Superior temporal gyrus (tissue), 1 donor: ENCODE results near the gene MAP2K4.

Source experiments
- DNase-seq: peaks from one replicate; pipeline ENCODE4 v3.0.0-alpha.2; 2016; ENCODE audit errors: extremely low spot score

Gene MAP2K4

GRCh38 chr17:12037970-12038369 lies 17.3 kb downstream of the MAP2K4 start:
- DNase-seq = no peak

GRCh38 chr17:12040478-12040877 lies 19.8 kb downstream of the MAP2K4 start:
- DNase-seq = no peak

GRCh38 chr17:12041312-12041711 lies 20.6 kb downstream of the MAP2K4 start:
- no peak for DNase-seq

- no peak for DNase-seq
These were observed 23.0 kb downstream of the MAP2K4 start for GRCh38 chr17:12043702-12044101.

GRCh38 chr17:12046786-12047185 lies 26.1 kb downstream of the MAP2K4 start:
- no peak for DNase-seq

- DNase-seq = no peak
These were observed 27.2 kb downstream of the MAP2K4 start for GRCh38 chr17:12047681-12048376.

GRCh38 chr17:12048843-12049473 lies 28.3 kb downstream of the MAP2K4 start:
- no peak for DNase-seq

- no peak for DNase-seq
These were observed 30.1 kb downstream of the MAP2K4 start for GRCh38 chr17:12050646-12051225.

- DNase-seq = no peak
These were observed 32.9 kb downstream of the MAP2K4 start for GRCh38 chr17:12053552-12053951.

GRCh38 chr17:12055889-12056288 lies 35.2 kb downstream of the MAP2K4 start:
- DNase-seq = no peak

- no peak for DNase-seq
These were observed 36.8 kb downstream of the MAP2K4 start for GRCh38 chr17:12057520-12057919.

- no peak for DNase-seq
These were observed 37.9 kb downstream of the MAP2K4 start for GRCh38 chr17:12058535-12058934.

- DNase-seq = no peak
These were observed 41.6 kb downstream of the MAP2K4 start for GRCh38 chr17:12062249-12062648.

GRCh38 chr17:12064395-12064794 lies 43.7 kb downstream of the MAP2K4 start:
- no peak for DNase-seq

GRCh38 chr17:12067485-12067884 lies 46.8 kb downstream of the MAP2K4 start:
- no peak for DNase-seq

GRCh38 chr17:12068946-12069345 lies 48.3 kb downstream of the MAP2K4 start:
- DNase-seq = no peak

- DNase-seq = no peak
These were observed 49.9 kb downstream of the MAP2K4 start for GRCh38 chr17:12070561-12070960.

- DNase-seq = no peak
These were observed 53.7 kb downstream of the MAP2K4 start for GRCh38 chr17:12074346-12074745.

- DNase-seq = no peak
These were observed 57.1 kb downstream of the MAP2K4 start for GRCh38 chr17:12077773-12078172.

- no peak for DNase-seq
These were observed 58.1 kb downstream of the MAP2K4 start for GRCh38 chr17:12078791-12079190.

GRCh38 chr17:12081720-12082119 lies 61.0 kb downstream of the MAP2K4 start:
- no peak for DNase-seq

GRCh38 chr17:12085076-12085949 lies 64.6 kb downstream of the MAP2K4 start:
- no peak for DNase-seq
